ENCODE data around the gene HDHD5.

HDHD5 gene

DNA sequence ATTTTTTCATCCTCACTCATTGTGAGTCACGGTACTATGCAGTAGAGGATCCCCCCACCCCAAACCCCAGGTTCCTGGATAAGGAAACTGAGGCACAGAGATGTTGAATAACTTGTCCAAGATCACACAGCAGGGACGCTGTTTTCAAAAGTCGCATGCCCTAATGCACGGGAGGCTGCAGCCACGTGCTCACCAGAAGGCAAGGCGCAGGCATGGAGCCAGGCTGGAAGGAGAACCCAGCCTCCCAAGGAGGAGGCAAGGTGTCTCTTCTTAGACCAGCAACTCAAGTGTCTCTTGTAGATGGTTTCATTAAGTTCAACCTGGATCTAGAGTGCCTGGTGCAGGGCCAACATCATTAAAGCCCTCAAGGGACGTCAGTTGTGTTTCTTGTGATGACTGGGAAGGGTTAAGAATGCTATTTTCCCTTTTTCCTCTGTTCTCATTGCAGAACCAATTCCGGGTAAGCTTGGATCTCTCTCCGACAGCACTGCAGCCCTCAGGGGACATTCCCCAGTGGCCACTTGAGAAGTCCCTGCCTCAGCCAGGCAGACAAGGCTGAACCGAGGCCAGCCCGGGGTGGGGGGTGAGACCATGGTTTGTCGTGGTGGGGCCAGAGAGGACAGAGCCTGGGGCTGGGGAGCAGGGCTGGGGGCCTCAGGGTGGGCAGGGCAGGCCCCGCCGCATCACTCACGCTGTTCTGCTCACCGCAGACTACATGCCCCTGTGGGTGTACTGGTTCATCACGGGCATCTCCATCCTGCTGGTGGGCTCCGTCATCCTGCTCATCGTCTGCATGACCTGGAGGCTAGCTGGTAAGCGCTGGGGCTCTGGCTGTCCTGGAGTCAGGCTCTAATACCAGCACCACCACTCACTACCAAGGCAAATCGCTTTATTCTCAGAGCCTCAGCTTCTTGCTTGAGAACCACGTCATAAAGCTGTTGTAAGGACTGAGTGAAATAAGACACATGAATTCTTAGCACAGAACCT is 53.6 kb downstream of the HDHD5 start:
- no peak for DNase-seq (ENCODE audit: low read depth in 2 of 2)

DNA sequence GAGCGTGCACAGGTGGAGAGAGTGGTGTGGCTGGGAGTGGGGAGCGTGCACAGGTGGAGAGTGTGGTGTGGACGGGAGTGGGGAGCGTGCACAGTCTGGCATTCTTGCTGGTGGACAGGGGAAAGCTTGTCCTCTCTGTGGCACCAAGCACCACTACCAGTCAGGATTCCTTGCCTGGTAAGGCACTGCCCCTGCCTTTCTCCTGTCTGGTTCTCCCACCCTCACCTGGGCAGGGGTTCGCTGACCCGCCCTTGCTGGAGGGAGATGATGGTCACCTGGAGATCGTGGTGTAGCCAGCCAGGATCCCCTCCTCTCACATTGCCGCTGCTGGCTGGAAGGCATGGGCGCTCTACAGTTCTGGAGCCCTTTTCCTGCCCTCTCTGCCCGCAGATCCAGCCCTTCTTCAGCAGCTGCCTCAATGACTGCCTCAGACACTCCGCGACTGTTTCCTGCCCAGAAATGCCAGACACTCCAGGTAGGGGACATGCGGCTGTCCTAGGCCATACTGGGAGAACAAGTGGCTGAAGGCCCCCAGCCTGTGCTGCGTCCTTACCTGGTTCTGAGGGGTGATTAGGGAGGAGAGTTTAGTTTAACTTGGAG is 54.6 kb downstream of the HDHD5 start:
- DNase-seq (ENCODE audit: low read depth in 2 of 2), result no peak

DNA sequence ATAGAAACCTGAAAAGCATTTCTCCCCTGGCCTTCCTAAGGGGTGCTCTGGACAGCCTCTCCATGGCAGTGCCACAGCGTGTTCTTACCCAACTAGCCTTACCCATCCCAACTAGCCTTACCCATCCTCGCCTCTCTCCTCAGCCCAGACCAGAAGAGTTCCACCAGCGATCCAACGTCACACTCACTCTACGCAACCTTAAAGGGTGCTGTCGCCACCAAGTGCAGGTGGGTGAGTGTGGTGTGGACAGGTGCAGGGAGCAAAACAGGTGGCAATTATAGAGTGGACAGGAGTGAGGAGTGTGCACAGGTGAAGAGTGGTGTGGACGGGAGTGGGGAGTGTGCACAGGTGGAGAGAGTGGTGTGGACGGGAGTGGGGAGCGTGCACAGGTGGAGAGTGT is 55.7 kb downstream of the HDHD5 start:
- DNase-seq (ENCODE audit: low read depth in 2 of 2), result no peak

DNA sequence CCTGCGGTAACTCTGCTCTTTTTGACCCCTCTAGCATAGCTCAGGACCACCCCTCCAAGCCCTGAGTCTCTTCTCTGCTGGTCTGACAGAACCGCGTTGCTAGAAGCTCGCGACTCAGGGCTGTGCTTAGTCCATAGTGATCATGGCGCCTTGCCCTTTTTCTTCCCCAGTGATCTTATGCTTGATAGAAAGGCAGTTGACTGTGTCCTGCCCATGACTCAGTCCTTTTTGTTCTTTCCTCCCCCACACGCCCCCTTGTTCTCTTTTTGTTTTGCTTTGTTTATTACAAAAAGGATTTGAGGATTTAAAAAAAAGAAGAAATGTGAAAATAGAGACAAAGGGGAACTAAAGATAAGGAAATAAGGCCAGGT is 56.8 kb downstream of the HDHD5 start:
- DNase-seq (ENCODE audit: low read depth in 2 of 2), result no peak

DNA sequence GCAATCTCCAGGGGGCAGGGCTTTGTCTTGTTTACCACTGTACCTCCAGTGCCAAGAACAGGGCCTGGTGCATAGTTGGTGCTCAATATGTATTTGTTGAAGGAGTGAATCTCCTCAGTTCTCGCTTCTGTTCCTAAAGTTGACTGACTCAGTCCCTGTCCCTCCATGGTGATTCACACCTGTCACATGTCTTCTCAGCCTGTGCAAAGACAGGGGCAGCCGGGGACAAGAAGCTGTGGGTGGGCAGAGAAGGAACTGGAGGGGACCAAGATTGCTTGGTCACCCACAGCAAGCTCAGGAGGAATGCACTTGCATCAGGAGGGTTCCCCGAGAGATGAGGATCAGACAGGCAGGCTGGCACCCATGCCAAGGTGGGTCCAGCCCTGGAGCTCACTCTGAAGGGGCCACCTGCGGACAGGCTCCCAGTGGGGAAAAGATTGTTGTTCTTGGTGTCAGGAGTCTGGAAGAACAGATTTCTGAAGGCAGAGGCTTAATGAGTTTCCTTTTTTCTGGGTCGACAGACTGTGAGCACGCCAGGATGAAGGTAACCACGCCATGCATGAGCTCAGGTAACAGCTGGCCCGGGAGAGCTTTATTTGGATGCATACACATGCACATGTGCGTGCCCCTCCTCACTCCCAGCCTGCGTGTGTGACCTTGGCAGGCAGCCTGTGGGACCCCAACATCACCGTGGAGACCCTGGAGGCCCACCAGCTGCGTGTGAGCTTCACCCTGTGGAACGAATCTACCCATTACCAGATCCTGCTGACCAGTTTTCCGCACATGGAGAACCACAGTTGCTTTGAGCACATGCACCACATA is 57.4 kb downstream of the HDHD5 start:
- no peak for DNase-seq (ENCODE audit: low read depth in 2 of 2)

DNA sequence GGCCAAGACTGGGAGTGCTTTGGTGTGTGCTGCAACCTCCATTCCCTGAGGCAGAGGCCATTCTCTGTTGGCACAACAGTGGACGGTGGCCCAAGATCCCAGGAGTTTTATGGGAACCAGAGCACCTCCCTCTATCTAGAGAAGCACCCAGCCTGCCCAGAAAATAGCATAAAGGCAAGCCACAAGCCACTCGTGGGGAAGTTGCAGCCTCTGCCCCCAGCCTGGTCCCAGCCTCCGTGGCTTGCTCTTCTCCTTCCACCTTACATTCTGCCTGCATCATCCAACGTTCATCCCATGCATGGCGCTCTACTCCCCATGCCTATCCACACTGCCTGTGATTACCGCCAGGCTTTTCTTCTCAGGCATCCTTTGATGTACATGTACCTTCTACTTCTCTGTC is 58.5 kb downstream of the HDHD5 start:
- no peak for DNase-seq (ENCODE audit: low read depth in 2 of 2)

DNA sequence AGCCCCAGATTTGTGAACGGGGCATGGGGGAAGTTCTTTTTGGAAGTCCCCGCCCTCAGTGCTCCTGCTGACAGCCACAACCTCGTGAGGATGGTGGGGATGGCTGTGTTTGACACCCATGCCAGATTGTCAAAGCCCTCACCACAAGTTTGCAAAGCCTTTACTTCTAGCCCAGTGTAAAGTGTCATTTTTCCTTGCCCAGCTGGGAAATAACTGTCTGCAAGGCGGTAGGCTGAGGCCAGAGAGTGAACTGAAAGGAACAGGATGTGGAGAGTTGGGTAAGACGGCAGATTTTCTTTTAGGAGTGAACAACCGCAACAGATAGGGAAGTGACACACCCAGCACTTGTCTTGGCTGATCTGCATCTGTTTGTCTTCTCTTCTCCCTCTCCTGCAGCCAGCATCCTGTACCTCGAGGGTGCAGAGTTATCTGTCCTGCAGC is 60.7 kb downstream of the HDHD5 start:
- no peak for DNase-seq (ENCODE audit: low read depth in 2 of 2)

DNA sequence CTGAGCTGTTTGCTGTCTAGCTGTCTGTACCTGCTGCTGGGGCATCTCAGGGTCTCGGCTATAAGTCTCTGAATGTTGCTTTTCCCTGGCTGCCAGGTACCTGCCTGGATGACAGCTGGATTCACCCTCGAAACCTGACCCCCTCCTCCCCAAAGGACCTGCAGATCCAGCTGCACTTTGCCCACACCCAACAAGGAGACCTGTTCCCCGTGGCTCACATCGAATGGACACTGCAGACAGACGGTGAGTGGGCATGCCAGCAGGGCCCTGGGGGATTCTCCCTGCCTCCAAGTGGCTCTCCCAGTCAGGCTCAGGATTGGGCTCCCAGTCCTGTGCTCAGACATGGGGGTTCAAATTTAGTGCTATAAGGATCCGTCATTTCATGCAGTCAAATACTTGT is 61.4 kb downstream of the HDHD5 start:
- no peak for DNase-seq (ENCODE audit: low read depth in 2 of 2)

DNA sequence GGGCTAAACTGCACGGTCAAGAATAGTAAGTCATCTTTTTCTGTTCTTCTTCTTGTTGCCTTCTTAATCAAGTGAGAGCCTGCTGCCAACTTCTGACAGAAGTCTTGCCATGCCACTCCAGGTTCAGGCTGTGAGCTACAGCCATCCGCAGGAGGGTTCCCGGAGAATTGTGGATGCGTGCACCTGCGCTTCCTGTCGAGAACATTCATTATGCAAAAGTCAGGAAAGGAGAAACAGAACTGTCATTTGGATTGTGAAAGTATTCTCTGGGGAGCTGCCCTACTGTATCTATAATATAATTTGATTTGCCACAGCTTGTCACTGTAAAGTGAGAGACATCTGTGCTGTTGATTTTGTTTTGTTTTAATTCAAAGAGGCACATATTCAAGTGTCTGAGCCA is 62.0 kb downstream of the HDHD5 start:
- no peak for DNase-seq (ENCODE audit: low read depth in 2 of 2)

DNA sequence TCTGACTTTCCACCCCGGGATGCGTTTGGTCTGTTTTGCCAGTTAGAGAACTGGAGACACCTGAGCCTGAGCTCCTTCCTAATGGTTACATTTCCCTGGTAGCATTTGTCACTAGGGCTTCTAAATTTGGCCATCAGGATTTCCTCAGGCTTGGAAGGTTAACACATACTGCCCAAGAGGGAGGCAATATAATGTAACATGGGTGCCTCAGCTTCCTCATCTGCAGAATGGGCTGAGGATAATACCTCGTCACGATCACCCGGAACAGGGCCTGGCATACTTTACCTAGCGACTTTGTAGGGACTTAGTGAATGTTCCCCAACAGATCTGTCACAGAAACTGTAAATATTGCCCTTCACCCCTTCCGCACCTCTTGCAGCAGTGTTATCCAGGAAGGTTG is 63.0 kb downstream of the HDHD5 start:
- no peak for DNase-seq (ENCODE audit: low read depth in 2 of 2)

DNA sequence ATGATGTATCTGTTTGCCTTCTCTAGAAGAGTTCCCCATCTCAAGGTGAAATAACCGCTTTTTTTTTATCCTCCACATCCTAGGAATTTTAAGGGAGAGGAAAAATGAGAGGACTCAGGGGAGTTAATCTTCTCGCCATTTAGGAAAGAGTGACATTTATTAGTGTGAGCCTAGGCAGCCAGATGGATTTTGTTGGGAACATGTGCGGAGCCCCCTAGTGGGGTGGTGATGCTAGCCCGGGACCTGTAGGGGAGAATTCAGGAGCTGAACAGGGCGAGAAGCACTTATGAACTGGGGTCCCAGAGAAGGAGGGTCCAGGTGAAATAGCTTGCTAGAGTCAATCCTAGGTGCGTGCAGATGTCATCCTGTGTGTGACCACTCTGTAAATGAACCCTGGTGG is 63.5 kb downstream of the HDHD5 start:
- DNase-seq (ENCODE audit: low read depth in 2 of 2), result no peak

DNA sequence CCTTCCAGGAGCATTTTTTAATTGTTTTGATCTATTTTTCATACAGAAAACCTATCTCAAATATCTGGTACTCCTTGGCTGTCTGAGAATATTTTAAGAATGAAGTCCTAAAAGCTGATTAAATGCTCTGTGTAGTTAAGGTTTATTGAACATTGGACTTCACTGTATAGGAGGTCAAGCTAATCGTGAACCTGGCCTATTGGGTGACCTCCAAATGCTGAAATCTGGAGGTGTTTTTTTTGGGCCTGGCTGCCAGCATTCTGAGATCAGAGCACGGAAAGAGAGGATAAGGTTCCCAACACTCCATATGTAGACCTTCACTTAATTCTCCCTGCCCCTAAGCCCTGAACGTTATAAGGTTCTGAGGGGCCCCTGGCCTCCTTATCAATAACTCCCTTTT is 66.0 kb downstream of the HDHD5 start:
- no peak for DNase-seq (ENCODE audit: low read depth in 2 of 2)

DNA sequence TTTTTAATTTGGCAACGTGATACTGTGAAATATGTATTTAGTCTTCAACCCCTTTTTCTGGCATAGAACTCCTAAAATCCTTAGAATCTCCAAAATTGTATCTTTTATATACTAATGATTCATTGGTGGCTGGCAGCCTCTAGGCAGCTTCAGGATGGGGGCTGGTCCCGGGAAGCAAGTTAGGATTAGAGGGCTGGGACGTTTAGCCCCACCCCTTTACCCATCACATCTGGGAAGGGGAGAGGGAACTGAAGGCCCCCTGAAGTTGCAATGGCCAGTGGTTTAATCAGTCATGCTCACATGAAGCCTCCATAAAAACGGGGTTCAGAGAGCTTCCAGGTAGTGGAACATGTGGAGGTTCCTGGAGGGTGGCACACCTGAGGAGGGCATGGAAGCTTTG is 67.2 kb downstream of the HDHD5 start:
- DNase-seq (ENCODE audit: low read depth in 2 of 2), result no peak

DNA sequence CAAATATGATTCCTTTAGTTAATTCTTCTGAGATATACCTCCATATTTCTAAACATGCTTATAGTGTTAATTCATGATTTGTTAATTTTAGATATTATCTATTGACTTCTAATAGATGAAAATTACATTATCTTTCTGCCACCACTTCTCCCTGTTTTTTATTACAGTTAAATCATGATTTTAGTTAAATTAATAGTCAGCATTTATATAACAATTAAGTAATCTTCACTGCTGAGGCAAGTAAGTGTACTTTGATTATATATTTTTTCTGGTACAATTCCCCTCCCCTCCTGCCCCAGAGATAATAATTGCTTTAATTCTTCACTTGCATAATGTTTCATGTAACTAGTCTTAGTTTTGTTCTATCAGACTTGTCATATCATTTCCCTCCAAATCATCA is 68.5 kb downstream of the HDHD5 start:
- DNase-seq (ENCODE audit: low read depth in 2 of 2), result no peak

Measured in stimulated activated CD8-positive, alpha-beta memory T cell treated with anti-CD3 and anti-CD28 coated beads, Interleukin-2, amount 100 ng/mL, for 1 hour (primary cell).